Lung (tissue), 12 donors: Measurements from ENCODE around the gene CFAP221. TPM values are rescaled to one million over a fixed set of nuclear protein-coding genes. Genes with fewer than 3 reads are reported as not detected.

Source experiments
- ATAC-seq: fragments of 200-7000 bp; cut with Tn5 transposase; one replicate; pipeline ENCODE4 v1.9.1; 2020; ENCODE audit warnings: moderate number of reproducible peaks; ENCODE audit not compliant: insufficient read depth, low FRiP score
- DNase-seq, 3 donors: peaks; one replicate each; pipeline ENCODE4 v3.0.0-alpha.2; 2013 to 2017
- H3K27ac ChIP-seq, 2 donors: one replicate each; pipeline ENCODE4 v1.5.1; 2013; ENCODE audit warnings: mild to moderate bottlenecking in 2 of 2, moderate library complexity in 2 of 2, control low read depth in 1 of 2, inconsistent platforms in 1 of 2, low read depth in 1 of 2, low read length in 1 of 2
- H3K27me3 ChIP-seq, 3 donors: one replicate each; pipeline ENCODE4 v1.5.1; 2013; ENCODE audit warnings: low read length in 2 of 3; ENCODE audit not compliant: control insufficient read depth in 3 of 3, insufficient read depth in 3 of 3
- H3K36me3 ChIP-seq, 4 donors: one replicate each; pipeline ENCODE4 v1.5.1; 2013; ENCODE audit warnings: low read length in 4 of 4, mild to moderate bottlenecking in 1 of 4, moderate library complexity in 1 of 4; ENCODE audit not compliant: control insufficient read depth in 4 of 4, insufficient read depth in 4 of 4
- H3K4me1 ChIP-seq, 5 donors: one replicate each; pipeline ENCODE4 v1.5.1; 2013; ENCODE audit warnings: low read length in 5 of 5, mild to moderate bottlenecking in 2 of 5, moderate library complexity in 1 of 5; ENCODE audit not compliant: control insufficient read depth in 5 of 5, insufficient read depth in 5 of 5
- H3K4me3 ChIP-seq: one replicate; pipeline ENCODE4 v1.5.1; 2013; ENCODE audit warnings: mild to moderate bottlenecking, control low read depth, moderate library complexity
- H3K9ac ChIP-seq, 2 donors: one replicate each; pipeline ENCODE4 v1.5.1; 2013; ENCODE audit warnings: low read length in 2 of 2, control low read depth in 1 of 2; ENCODE audit not compliant: insufficient read depth in 1 of 2
- H3K9me3 ChIP-seq, 4 donors: one replicate each; pipeline ENCODE4 v1.5.1; 2013; ENCODE audit warnings: low read length in 3 of 4, mild to moderate bottlenecking in 1 of 4, moderate library complexity in 1 of 4; ENCODE audit not compliant: control insufficient read depth in 4 of 4, insufficient read depth in 3 of 4
- CTCF ChIP-seq: IDR thresholded peaks from 2 replicates; pipeline ENCODE4 v1.5.1; 2012; ENCODE audit warnings: mild to moderate bottlenecking; ENCODE audit errors: control extremely low read depth, extremely low read depth
- whole genome bisulfite sequencing, 2 donors: extraction: QIAGEN DNeasy Blood & Tissue Kit; methylation state at CpG; one replicate each; pipeline ENCODE4 v1.1.7; 2013; 5-methylcytosine and 5-hydroxymethylcytosine counted together
- polyA plus RNA-seq, 2 donors: library from polyadenylated mRNA; stranded (reverse); fragments of 200-250 nt; gene quantifications; one replicate each; pipeline ENCODE4 v1.2.1, GENCODE V29; 2013
- total RNA-seq, 2 donors: library from RNA; depleted of rRNA in 1 of 2; stranded (reverse); fragments of >200 nt in 1 of 2; gene quantifications; one replicate each; pipeline ENCODE4 v1.2.1, GENCODE V29; 2014 to 2021
- donor health status: control.
- donor health status: control.
- donor health status: Bipolar disorder and iron deficiency.
- donor health status: healthy.
- donor health status: DM: yes; HTN: yes; CAD: no.

The CFAP221 gene
- total and polyA plus RNA-seq, 4 donors = 8.6 to 63.5 (median 29.3) TPM

GRCh38 chr2:119644186-119644585 lies 99.9 kb downstream of the CFAP221 start:
- peaks cover 0 to 25% (median 4%) of the 10 kb centered on the region in 5 donors for H3K4me1 ChIP-seq
- ATAC-seq (no peak), DNase-seq (peak; percentile 40 to 50 (median 40))
- H3K9me3 ChIP-seq = peaks cover 0 to 2% (median 1%) of the 10 kb centered on the region in 4 donors
- H3K4me3 ChIP-seq = no peak overlapping the region
- H3K36me3 ChIP-seq = no peaks in the 10 kb centered on the region
- WGBS, 2 donors = 87 to 93% methylated on average over 3 of the region's 3 CpGs
- H3K27ac ChIP-seq = no peak overlapping the region
- H3K9ac ChIP-seq = no peak overlapping the region
- peaks cover 0 to 3% (median 0%) of the 10 kb centered on the region in 3 donors for H3K27me3 ChIP-seq
- no peak for TF ChIP-seq CTCF

DNA sequence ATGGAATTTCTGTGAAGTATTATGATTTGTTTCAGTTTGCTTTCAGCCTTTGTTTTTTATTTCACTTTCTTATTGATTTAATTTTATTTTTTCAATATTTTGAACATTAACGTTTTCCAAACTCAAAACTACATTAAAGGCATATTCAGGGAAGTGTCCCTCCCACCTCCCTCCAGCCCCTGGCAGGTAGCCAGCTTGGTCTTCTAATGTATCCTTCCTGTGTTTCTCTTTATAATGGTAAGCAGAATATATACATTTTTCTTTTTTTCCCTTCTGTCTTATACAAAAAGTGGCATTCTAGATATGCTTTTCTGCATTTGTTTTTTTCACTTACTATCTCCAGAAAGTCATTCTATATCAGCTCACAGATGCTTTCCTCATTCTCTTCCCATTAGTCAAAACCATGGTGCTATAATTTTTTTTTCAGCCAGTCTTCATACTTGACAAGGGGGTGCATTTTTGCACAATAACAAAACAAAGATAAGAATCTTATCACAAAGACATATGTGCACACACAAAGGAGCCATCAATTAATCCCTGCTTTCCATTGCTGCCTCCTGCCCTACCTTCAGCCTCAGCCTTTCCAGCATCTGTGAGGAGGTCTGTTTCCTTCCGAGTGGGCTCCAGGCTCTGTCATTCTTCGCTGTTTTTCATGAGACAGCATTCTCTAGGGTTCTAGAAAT lies 101.1 kb downstream of the CFAP221 start:
- Histone ChIP-seq H3K27me3 (peaks cover 0 to 3% (median 0%) of the 10 kb centered on the region in 3 donors), H3K36me3 (no peaks in the 10 kb centered on the region), H3K27ac (no peak overlapping the region), H3K9me3 (peaks cover 4 to 8% (median 6%) of the 10 kb centered on the region in 4 donors), H3K4me1 (peaks cover 0 to 18% (median 3%) of the 10 kb centered on the region in 5 donors), H3K4me3 (no peak overlapping the region), H3K9ac (no peak overlapping the region)
- DNase-seq (peak in 2 of 3 donors; percentile 44 to 48), ATAC-seq (no peak)
- 37 to 44% methylated on average over 3 of the region's 3 CpGs for WGBS, 2 donors
- no peak for TF ChIP-seq CTCF

DNA sequence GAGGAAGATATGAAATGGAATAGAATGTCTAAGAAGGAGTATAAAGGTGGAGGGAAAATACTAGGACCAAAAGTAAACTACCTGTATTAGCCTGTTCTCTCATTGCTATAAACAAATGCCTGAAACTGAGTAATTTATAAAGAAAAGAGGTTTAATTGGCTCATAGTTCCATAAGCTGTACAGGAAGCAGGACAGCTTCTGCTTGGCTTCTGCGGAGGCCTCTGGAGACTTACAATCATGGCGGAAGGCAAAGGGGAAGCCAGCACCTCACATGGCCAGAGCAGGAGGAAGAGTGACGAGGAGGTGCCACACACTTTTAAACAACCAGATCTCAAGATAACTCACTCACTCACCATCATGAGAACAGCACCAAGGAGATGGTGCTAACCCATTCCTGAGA lies 101.9 kb downstream of the CFAP221 start:
- H3K9ac ChIP-seq = no peak overlapping the region
- DNase-seq = no peak
- 81 to 82% methylated on average over 3 of the region's 3 CpGs for WGBS, 2 donors

More for the DNA sequence above, 101.9 kb downstream of the CFAP221 start:
- H3K4me3 ChIP-seq = no peak overlapping the region
- H3K27me3 ChIP-seq = peaks cover 0 to 3% (median 0%) of the 10 kb centered on the region in 3 donors
- H3K4me1 ChIP-seq = peaks cover 0 to 24% (median 3%) of the 10 kb centered on the region in 5 donors
- H3K9me3 ChIP-seq = peaks cover 4 to 8% (median 6%) of the 10 kb centered on the region in 4 donors
- no peaks in the 10 kb centered on the region for H3K36me3 ChIP-seq
- ATAC-seq = no peak
- no peak for TF ChIP-seq CTCF
- H3K27ac ChIP-seq = no peak overlapping the region
